Epithelial cell of proximal tubule (primary cell): Measurements from ENCODE around the gene GPALPP1. TPM values are rescaled to one million over a fixed set of nuclear protein-coding genes. Genes with fewer than 3 reads are reported as not detected.

ENCODE experiments used
- DNase-seq: peaks from one replicate; pipeline ENCODE4 v3.0.0-alpha.2; 2011; ENCODE audit warnings: low read depth
- H3K4me3 ChIP-seq: 2 replicates; pipeline ENCODE4 v1.5.1; 2011; ENCODE audit warnings: low read depth, mild to moderate bottlenecking, low read length
- total RNA-seq: library from RNA; depleted of rRNA; stranded (reverse); fragments of >200 nt; gene quantifications from 2 replicates; pipeline ENCODE4 v1.2.3, GENCODE V29; 2015
- TF ChIP-seq, protein P1 (sequence below): conservative IDR thresholded peaks from 2 replicates; pipeline ENCODE4 v1.5.1; 2012; ENCODE audit warnings: low read depth, mild to moderate bottlenecking, low read length

Gene GPALPP1
- total RNA-seq, 1 donor from 2014 or later, result 19.8 TPM

DNA sequence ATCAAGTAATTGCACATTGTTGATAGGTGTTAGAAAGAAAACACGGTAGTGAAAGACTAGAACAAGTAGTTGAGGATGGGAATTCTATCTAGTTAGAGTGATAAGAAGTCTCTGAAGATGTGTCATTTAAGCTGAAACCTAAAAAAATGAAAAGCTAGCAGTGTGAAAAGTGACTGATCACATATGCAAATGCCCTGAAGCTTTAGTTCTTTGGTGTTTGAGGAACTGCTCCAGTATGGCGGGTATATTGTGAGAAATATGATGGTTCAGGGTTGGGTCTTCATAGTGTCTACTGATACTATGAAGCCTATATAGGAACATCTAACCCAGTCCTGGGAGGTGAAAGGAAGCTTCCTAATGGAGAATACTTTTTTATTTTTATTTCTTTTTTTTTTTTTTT, 45.0 kb downstream of the GPALPP1 start:
- DNase-seq, result no peak
- TF ChIP-seq, protein P1, sequence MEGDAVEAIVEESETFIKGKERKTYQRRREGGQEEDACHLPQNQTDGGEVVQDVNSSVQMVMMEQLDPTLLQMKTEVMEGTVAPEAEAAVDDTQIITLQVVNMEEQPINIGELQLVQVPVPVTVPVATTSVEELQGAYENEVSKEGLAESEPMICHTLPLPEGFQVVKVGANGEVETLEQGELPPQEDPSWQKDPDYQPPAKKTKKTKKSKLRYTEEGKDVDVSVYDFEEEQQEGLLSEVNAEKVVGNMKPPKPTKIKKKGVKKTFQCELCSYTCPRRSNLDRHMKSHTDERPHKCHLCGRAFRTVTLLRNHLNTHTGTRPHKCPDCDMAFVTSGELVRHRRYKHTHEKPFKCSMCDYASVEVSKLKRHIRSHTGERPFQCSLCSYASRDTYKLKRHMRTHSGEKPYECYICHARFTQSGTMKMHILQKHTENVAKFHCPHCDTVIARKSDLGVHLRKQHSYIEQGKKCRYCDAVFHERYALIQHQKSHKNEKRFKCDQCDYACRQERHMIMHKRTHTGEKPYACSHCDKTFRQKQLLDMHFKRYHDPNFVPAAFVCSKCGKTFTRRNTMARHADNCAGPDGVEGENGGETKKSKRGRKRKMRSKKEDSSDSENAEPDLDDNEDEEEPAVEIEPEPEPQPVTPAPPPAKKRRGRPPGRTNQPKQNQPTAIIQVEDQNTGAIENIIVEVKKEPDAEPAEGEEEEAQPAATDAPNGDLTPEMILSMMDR, result no peak
- H3K4me3 ChIP-seq, result no peak overlapping the region

DNA sequence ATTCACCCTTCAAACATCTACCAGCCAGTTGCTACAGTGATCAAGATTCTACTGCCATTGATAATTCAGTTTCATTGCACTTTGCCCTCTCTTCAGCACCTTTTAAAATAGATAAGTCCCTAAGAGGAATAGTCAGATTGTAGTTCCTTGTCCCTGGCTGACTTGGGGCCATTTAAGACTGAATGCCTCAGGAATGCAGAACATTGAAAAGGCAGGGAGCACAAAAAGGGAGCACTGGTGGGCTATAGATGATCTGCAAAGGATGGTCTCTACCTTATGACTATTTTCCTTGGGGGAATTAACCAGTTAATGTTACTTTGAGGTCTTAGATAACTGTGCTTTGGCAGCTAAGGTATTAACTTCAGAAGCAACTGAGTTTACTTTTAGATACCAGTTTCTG, 46.9 kb downstream of the GPALPP1 start:
- TF ChIP-seq, protein P1, result no peak
- H3K4me3 ChIP-seq, result no peak overlapping the region
- DNase-seq, result no peak

DNA sequence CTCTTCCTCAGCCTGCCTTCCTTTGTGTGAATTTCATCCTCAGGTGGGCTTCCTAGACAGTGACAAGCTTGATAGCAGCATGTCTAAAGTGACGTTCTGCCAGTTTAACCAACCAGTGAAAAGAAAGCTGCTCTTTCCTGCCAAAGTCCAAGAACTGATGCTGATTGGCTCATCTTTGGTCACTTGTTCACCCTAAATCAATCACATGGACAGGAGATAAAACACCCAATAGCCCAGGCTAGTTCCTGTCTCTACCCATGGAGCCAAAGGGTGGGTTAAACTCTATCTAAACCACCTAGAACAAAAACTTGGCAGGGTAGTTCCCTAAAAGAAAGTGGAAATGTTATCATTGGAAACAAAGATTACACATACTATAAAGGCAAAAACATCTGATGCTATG, 50.8 kb downstream of the GPALPP1 start:
- TF ChIP-seq, protein P1, result no peak
- no peak for DNase-seq
- H3K4me3 ChIP-seq, result no peak overlapping the region

DNA sequence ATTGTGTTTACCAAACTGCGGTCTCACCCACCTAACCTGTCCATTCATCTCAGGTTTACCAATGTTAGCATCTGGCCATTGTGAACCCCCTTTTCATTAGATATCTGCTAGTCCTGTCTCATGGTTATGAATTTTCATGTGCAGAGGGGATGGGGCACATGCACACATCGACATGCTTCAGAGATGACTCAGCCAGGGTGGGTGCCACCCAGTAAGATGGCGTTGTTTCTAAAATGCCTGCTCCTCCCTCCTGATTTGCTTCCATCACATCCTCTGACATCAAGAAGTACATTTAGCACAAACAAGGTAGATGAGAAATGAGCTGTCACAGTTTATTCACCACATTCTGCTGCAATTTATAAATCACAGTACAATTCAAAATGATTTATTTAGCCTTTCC, 51.3 kb downstream of the GPALPP1 start:
- no peak overlapping the region for H3K4me3 ChIP-seq
- TF ChIP-seq, protein P1, result no peak
- DNase-seq, result no peak

DNA sequence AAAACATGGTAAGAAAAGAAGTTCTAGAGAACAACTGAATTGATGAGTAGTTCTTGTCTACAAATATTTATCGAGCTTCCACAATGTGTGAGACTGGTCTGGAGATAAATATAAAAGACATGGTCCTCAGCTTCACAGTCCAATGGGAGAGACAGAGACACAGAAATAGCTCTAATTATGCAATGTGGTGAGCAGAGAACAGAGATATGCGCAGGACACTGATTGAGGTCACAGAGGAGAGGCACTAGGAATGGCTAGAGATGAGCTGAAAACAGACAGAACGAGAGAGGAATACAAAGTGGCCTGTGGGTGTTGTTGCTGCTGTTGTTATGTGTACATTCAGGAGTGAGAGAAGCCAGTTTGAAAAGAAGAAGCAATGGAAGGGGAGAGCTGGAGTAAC, 53.2 kb downstream of the GPALPP1 start:
- no peak overlapping the region for H3K4me3 ChIP-seq
- TF ChIP-seq, protein P1, result no peak
- DNase-seq, result no peak

DNA sequence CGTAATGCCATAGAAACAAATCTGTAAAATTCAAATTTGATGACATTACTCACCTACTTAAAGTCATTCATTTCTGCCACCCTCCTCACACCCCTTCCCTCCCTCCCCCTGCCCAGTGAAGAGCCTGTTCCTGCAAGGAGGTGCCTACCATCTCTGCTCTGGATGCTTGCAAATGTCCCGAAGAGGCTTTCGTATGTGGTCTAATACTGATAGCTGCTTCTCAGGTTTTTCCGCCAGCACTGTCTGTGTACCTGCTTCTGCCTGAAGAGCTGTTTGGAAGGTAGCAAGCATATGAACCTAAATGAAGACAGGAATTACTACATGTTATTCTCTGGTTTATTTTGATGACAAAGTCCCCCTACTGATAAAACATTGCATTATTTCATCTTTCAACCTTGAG, 57.1 kb downstream of the GPALPP1 start:
- TF ChIP-seq, protein P1, result no peak
- DNase-seq, result no peak
- peak overlapping the region; percentile 62 for H3K4me3 ChIP-seq

DNA sequence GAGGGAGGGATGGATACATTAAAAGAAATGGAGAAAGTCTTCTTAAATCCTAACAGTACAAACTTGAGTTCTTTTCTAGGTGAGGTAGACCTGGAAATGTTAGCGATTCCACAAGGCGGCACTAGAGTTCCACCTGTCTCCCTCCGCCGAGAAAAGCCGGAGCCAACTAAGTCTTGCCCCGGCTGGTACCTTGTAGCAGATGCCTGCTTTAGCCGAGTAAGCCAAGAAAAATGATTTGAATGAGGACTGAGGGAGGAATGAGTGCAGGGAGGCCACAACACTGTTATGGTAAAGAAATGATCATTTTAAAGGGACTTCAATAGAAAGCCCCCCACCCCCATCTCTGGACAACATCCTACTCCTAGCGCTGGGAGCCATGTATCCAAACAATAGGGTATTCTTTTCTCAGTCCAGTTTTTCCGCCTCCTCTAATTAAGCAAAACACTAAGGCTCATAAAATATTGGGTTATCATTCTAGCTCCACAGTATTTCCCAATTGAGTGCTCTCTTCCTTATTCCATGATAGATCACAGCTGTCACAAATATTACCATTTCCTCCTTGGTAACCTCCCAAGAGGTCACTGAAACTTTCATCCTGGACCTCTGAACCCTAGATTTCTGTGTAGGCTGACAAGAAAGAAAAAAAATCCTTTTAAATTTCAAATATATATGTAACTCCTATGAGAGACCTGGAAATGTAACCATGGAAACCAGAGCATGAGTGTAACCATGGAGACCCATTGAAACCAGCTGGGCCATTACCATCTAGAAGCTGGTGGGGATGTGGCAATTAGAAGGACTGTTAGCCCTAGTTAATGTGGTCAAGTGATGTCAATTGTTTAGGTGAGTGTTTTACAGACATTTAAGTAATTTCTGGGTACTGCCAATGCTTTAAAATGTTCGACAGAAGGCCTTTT, 58.3 kb downstream of the GPALPP1 start:
- DNase-seq, result peak; percentile 35
- TF ChIP-seq, protein P1, result peak; percentile 98
- H3K4me3 ChIP-seq, result peak overlapping the region; percentile 62
